Right lobe of liver (tissue), 4 donors: ENCODE data around the gene UCK2.

Experiments
- POLR2A ChIP-seq: fragments of 450-650 bp; IDR thresholded peaks from one replicate; pipeline ENCODE4 v1.6.1; 2017; ENCODE audit warnings: antibody characterized with exemption, mild to moderate bottlenecking
- TF ChIP-seq, protein P1 (sequence below), 4 donors: fragments of 200-600 bp in 3 of 4; fragments of 450-650 bp in 1 of 4; IDR thresholded peaks; one replicate each; pipeline versions ENCODE4 v1.5.1 to v1.8.0; 2016 to 2022; ENCODE audit warnings: antibody characterized with exemption in 4 of 4, mild to moderate bottlenecking in 2 of 4
- donor health status: DM: no; HTN: no; CAD: no.
- donor health status: DM: no; HTN: no; CAD: no.
- donor health status: DM: no; HTN: yes; CAD: no.

DNA sequence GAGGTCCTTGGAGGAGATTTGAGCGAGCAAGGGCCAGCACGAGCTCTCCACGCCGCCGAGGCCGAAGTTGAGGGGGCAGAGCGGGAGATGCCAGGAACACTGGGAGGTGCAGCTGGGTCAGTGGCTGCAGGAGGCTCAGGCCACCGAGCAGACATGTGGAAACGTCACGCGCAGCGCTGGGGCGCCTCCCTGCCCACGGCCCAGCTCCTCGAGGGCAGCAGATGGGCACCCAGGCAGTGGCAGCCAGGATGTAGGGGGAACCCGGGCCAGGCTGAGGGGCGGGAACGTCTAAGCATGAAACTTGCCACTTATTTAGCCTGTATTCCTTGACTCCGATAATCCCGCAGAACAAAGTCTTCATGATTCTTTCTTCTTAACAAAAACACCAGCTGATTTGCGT is 114.1 kb downstream of the UCK2 start:
- TF ChIP-seq POLR2A, result no peak
- TF ChIP-seq, protein P1, sequence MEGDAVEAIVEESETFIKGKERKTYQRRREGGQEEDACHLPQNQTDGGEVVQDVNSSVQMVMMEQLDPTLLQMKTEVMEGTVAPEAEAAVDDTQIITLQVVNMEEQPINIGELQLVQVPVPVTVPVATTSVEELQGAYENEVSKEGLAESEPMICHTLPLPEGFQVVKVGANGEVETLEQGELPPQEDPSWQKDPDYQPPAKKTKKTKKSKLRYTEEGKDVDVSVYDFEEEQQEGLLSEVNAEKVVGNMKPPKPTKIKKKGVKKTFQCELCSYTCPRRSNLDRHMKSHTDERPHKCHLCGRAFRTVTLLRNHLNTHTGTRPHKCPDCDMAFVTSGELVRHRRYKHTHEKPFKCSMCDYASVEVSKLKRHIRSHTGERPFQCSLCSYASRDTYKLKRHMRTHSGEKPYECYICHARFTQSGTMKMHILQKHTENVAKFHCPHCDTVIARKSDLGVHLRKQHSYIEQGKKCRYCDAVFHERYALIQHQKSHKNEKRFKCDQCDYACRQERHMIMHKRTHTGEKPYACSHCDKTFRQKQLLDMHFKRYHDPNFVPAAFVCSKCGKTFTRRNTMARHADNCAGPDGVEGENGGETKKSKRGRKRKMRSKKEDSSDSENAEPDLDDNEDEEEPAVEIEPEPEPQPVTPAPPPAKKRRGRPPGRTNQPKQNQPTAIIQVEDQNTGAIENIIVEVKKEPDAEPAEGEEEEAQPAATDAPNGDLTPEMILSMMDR (IDR thresholded peaks at IDR 0.05), result no peak
